ENCODE results near the gene DPH6.

The DPH6 gene

DNA sequence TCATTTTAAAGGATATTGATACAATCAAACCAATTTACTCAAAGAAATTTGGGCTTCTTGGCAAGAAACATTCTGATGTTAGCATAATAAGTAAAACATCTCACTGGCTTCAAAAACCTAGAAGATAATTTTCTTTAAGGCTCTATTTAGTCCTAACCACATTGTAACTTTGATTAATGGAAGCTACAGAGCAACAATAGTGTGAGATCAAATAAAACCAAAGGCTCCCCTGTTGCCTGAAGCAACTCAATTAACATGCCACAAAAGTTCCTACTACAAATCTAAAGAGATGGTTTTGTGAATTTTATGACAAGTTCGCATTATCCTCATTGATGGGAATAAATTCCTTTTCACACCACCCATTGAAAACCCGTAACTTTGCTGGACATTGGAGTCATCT, 5.9 kb downstream of the DPH6 start:
- DNase-seq = no peak

DNA sequence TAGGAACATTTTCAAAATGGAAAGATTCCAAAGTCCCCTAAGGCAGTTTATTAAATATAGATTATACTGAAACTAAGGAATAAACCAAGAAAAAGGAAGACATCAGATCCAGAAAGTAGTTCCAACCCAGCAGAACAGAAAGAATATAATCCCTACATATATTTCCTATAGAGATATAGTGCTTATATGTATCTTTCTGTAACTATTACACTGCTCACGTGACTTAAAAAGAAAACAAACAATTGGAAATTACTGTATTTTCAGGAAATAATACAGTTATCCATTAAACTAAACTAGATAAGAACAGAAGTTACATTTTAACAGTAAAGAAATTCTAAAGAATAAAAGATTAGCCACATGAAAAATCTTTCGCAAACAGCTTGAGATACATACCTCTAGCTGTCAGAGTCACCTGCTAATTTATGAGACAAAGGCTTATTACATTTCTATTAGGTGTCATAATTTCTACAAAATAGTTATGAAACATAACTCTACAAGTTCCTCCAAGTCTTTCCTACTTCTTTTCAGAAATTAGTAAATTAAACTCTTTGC, 10.5 kb downstream of the DPH6 start:
- DNase-seq = no peak

DNA sequence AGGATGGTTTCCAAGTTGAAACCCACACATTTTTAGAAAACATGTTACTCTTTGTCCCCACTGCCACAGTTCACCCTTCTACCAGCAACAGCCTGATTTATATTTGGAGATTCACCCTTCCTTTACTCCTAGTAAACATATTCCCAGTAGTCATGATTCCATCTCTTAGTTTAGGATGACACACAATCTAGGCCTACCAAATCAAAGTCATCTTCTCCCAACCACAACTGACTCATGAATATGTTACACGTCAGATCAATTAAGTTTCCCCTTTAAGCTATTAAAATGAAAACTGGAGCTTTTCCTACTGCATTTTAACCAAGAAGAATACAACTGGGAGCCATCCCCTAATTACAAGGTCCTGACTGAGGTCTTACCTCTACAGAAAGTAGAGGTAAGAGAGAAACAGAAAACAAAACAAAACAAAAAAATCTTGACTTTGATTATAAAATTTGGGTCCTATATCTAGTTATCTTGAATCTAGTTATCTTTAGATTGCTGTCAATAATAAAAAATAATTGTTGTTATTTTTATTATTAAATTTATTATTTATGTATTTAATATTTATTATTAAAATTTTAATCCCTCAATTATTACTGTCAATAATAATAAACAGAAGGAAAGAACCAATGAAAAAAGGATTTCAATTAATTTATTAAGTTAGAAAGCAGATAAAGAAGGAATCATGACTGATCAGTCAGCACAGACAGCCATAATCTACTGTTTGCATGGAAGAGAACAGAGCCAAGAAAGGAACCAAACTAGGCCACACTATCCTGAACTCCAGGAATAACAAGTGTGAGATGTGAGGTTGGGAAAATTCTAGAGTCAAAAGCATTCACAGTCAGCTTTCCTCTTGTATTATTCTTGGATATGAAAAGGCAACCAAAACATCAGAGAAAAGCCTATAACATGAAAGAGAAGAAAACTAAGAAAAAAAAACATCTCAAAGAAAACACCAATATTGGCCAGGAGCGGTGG, 12.5 kb downstream of the DPH6 start:
- DNase-seq = no peak

DNA sequence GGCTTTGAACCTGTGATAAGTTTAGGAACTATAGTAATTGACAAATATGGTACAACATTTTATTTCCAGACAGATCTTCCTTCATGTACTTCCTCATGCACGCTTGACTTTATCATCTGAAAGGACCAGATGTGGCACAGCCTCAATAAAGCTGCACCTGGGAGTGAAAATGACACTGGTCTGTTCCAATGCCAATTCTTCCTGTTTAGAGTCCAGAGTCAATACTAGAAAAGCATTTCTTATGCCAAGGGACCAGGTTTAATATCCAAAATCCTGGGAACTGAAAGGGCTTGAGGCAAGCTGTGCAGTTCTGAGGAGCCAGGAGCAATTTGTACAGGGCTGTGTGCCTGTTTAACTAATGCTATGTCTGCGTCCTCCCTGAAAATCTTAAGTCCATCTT, 15.3 kb downstream of the DPH6 start:
- DNase-seq = no peak

DNA sequence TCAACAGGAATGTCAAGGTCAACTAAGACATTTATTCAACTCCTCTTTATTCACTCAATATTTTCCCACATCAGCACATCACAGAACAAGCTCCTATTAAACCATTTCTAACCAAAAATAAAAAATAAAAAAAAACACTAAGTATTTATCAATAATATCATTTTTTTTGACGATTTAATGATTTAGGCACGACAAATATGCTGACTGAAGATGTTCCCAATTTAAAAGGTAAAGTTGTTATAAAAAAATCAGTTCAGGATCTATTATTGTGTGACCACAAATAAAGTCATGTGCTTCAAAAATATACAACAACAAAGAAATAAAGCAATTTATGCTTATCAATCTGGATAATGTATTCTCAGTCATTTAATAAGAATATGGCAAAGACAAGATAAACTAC, 16.2 kb downstream of the DPH6 start:
- no peak for DNase-seq

DNA sequence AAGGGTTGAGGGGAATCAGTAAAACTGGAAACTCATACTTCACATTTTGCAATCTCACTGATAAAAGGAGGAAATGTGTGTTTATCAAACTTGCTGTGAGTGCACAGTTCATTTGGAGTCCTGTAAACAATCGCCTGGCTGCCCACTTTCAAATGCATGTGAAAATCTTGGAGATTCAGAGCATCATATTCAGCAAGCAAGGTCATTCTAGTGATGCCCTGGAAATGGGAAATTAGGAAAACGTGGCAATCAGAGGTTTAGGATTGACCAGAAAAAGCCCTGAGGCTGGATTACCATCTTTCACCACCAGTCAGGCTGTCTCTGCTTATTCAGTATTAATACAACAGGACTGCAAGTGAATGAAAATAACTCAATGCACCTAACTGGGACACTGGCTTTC, 23.9 kb downstream of the DPH6 start:
- no peak for DNase-seq

DNA sequence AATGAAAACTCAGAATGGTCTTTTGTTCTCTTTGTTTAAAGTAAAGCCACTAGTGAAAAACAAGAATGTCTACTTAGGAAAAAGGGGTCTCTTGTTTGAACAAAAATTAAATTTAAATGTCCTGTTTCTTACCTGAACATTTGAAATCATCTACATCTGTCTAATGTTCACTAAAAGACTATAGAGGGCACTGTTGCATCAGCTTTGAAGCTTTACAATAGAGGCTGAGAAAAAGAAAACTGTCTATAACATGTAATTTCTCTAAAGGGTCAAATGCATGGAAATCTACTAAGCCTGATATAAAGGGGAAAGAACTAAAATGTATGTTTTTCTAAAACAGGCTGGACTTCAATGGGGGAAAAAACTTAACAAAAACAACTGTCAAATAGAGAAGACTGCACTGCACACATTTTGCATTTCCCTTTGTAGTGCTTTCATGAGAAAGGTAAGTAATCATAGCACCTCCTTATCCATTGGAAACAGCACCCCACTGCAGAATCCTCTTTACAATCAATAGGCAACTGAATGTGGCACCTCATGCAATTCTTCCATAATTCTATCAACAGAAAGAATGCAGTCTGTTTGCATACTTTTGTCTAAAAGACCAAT, 26.3 kb downstream of the DPH6 start:
- DNase-seq = no peak

DNA sequence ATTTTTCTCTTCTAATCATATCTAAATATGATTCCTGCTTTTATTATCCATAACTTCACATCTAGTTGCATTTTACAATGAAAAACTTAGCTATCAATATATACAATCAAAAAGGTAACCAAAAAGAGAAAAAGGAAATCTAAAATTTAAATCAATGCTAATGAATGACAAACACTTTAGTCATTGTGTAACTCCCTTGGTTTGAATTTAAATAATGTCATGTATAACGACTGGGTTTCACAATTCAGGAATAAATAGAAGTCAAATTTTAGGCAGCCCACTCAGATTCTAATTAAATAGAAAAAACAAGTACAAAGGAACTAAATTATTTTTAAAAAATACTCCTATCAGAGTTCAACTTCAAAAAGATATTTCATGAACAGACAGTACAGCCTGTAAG, 26.9 kb downstream of the DPH6 start:
- DNase-seq = no peak

DNA sequence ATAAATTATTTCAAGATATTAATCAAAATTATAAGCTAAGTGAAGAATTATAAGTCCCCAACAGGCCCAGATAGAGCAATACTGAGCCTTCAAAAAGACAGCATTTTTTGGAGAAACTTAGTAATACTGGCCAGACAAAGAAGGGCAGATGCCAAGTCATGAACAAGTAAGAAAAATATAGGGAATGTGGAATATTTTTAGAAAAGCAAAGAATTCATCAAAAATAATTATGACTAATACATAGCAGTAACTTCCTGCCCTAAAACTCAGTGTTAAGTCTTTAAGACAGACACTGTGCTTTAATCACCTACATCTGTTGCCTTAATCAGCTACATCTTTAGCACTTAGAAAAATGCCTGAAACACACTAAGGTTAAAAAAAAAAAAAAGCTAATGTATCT, 31.2 kb downstream of the DPH6 start:
- DNase-seq = no peak

DNA sequence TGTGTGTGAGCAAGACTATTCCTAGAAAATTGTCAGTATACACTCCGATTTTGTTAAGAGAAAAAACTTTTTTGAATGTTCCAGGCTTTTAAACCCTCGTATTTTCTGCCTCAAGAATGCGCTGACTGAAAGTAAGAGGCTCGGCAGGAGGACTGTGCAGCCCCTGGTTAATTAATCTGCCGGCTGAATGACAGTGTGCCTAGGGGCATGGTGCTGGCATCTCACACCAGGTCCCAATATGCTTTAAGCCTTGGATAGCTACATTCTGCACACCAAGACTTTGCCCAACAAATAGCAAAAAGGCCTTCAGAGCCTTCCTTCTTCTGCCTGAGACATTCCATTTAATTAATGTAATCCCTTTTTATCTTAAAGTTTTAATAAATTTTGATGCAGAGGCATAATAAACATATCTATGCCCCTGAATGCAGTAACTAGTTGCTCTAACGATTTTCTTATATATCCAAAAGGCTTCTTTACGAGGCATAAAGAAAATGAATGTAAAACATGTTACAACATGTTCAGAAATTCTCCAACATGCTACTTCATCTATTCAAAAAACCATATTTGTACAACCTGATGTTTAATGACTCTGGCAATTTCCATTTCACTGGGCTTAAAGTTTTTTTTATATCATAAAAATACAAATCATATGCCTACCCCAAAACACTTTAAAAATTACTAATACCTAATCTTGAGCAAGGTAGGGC, 37.9 kb downstream of the DPH6 start:
- DNase-seq = no peak

DNA sequence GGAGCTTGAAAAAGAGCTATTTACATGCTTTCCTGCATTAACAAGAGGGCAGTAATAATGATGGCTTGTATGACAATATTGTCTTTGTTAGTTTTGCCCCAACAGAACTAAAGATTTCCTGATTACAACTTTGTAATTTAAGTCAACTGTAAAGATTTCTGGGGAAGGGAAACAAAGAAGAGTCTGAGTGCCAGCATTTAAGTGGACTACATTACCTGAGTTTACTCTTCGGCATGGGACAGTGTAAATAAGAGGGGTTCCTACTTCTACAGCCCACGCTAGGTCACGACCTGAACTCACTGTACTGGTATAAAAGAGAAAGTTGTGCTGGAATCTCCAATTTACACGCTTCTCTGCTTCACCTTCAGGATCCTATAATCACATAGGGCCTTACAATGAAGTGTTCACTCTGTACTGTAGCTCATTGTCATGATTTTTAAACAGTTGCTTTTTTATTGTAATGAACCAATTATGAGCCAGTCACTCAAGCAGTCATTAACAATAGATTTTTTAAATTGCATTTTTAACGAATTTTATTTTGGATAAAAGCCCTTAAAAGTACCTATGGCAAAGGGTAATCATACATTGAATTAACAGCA, 39.6 kb downstream of the DPH6 start:
- no peak for DNase-seq

DNA sequence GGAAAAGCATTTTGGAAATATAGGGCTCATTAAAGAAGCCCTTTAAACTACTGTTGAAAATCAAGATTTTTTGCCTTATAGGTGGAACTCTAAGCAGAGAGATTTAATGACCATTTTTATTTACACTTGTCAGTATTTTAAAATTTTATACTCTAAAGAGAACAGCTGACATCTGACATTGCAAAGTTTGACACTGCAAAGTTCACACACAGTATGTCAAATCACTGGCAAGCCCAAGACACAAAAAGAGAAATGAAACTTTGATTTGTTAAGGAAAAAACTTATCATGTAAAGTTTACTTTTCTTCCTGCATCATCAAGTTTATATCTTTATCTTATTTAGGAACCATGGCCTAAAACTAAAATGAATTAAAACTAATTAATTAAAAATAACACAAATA, 40.2 kb downstream of the DPH6 start:
- DNase-seq = no peak

DNA sequence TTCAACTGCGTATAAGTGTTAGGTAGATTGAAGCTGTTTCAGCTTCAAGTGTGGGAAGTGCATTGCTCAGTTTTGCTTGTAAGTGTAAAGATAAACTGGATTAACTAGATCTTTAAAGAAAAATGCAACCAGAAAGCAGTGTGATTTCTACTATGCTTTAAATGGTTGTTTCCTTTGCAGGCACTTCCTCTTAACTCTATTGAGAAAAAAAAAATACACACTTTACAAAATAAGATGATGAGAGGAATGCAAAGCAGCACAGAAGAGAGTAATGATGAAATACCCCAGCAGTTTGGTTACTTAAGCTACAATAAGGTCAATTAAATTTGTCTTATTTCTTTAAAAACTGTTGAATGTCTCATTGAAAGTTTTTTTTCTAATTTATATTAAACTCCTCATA, 40.8 kb downstream of the DPH6 start:
- DNase-seq = no peak

DNA sequence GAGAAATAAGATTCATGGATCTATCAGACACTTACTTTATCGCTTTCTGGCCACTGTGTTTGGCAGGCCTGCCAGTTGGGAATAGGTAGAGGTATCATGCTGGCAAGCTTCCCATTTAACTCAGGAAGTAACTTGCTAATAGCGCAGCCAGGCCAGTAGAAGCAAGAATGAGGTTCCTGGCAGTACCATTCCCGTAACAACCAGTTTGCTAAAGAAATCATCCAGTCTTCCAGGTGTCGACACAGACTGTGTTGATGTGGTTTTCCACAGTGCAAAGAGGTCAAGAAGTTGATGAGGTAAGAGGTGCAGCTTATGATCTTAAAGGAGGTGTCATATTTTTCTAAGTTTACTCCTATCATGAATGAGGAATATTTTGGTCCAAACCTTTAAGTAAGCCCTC, 46.2 kb downstream of the DPH6 start:
- DNase-seq = no peak

DNA sequence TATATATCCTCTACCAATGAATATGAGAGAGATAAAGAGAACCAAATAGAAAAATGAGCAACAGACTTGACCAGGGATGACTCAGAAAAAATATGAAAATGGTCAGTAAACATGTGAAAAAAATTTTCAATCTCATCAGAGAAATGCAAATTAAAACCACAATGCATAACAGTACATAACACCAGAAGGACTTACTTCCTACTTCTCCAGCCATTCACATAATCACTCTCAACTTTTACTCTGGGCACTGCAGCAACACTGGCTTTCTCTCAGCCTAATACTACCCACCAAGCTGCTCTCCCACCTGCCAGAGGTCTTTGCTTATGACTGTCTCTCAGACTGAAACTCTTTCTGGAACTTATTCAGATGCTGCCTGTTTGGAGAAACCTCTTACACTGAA, 49.4 kb downstream of the DPH6 start:
- no peak for DNase-seq

DNA sequence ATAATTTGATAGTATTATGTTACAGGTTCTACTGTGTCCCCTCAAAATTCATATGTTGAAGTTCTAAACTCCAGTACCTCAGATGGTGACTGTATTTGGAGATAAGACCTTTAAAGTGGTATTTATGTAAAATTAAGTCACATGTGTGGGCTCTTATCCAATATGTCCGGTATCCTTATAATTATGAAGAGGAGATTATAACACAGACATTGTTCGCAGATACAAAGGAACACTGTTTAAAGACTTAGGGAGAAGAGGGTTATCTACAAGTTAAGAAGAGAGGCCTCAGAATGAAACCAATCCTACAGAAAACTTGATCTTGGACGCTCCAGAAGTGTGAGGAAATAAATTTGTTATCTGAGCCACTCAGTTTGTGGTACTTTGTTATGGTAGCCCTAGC, 50.9 kb downstream of the DPH6 start:
- no peak for DNase-seq

DNA sequence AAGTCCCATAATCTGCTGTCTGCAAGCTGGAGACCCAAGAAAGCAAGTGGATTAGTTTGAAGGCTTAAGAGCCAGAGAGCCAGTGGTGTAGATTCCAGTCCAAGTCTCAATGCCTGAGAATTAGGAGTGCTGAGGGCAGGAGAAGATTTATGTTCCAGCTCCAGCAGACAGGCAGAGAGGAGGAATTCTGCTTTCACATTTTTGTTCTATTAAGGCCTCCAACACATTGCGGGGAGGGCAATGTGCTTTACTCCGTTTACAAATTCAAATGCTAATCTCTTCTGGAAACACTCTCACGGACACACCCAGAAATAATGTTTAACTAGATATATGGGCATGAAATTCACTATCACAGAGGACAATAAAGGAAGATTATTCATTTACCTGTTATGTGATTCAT, 54.0 kb downstream of the DPH6 start:
- no peak for DNase-seq

DNA sequence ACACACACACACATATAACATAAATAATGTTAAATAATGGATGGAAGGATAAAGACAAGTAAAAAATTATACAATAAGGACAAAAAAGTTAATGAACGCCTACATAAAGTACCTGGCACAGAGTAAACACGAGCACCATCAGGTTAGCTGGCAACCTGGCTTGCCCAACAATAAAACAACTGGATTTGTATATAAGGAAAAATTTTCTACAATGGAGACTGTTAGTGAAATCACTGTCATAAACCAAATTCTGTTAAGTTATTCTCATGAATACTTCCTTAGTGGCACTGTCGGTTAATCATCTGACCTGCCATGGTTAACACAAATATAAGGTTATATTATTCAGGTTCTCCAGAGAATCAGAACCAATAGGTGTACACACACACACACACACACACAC, 54.8 kb downstream of the DPH6 start:
- no peak for DNase-seq

DNA sequence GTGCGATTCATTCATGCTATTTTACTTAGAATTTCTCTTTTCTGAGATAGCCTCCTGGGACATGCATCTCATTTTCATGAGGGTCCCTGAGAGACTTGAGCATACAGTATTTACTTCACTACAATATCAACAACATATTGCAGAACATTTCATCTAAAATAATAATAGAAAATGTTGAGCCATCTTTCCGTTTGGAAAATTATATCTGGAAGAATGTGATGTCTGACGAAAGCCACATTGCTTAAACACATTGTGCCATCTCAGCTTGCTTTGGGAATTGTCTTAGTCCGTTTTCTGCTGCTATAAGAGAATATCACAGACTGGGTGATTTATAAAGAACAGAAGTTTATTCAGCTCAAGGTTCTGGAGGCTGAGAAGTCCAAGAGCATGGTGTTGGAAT, 55.5 kb downstream of the DPH6 start:
- no peak for DNase-seq

DNA sequence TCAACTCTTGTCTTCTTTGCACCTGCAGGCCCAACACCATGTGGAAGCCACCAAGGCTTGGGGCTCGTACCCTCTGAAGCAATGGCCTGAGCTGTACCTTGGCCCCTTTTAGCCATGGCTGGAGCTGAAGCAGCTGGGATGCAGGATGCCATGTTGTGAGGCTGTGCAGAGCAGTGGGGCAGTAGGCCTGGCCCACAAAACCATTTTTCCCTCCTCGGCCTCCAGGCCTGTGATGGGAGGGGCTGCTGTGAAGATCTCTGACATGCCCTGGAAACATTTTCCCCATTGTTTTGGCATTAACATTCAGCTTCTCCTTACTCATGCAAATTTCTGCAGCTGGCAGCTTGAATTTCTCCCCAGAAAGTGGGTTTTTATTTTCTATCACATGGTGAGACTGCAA, 58.5 kb downstream of the DPH6 start:
- DNase-seq = no peak

DNA sequence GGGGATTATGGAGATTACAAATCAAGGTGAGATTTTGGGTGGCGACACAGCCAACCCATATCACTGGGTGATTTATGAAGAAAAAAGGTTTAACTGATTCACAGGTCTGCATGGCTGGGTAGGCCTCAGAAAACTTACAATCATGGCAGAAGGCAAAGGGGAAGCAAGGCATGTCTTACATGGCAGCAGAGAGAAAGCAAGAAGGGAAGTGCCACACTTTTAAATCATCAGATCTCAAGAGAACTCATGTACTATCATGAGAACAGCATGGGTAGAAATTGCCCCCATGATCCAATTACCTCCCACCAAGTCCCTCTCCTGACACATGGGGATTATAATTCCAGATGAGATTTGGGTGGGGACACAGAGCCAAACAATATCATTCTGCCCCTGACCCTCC, 59.7 kb downstream of the DPH6 start:
- no peak for DNase-seq

DNA sequence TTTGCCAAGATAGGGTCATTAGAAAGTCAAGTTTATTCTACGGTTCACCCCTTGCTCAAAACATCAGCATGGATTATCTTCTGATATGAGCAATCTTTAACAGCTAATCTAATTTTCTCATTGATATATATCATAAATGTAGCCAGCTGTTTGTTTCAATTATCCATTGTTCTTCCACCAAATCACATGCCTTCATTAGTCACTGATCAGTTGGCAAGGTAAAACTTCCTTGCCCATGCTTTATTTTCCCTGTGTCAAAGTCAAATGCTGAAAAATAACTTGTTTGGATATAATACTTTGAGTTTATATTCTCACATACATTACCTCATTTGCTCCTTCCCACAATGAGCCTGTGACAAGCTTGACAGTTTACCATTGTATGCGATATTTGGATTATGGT, 60.6 kb downstream of the DPH6 start:
- DNase-seq = no peak

DNA sequence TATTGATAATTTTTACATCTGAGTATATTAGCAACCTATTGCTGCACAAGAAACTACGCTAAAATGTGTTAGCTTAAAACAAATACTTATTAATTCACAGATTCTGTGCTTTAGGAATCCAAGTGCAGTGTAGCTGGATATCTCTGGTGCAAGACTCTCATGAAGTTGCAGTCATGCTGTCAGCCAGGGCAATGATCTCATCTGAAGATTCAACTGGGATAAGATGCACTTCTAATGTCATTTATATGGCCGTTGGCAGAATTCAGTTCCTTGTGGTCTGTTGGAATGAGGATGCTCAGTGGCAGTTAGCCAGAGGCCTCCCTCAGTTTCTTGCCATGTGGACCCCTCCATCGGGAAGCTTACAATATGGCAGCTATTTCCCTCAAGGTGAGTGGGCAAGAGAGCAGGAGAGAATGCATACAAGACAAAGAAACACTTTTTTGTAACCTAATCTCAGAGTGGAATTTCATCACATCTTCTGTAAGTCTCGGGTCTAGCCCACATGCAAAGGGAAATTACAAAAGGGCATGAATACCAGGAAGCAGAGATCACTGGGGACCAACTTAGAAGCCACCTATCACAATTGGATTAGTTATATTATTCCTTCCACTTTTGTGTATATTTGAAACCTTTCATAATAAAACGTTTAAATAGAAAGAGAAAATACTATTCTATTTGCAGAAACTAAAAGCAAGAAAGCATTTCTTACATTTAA, 61.6 kb downstream of the DPH6 start:
- DNase-seq = no peak
